ENCODE results near the gene SNAI3.

DNA sequence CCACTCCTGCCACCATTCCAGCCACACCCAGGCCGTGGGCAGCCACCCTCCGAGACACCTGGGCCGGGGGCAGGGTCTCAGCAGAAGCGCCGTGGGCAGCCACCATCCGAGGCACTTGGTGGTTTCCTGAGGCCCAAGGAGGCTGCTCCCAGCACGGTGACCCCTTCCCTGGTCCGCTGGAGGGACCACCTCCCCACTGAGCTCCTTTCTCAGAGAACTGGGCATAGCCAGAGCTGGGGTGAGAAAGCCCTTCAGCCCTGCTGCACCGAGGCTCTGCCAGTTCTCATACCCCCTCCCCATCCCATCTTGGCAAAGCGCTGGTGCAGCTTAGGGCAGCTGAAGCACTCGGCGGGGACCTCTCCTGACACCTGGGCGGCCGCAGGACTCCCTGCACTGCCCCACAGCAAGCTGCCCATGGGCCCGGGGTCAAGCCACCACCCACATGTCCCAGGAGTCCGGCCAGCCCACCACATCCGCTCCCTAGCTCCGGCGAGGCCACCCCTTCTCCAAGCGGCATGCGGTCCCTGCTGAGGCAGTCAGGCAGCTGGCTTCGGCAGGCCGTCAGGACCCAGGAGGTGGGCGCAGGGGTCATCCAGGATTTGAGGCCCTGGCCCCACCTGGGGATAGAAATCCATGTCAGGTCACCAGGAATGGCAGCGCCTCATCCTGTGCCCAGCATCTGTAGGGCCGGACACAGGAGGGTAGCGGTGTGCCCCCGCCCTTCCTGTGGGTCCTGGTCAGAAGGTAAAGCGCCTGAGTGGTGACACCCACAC is 34.1 kb downstream of the SNAI3 start:
- TF ChIP-seq POLR2AphosphoS5 (IDR thresholded peaks at IDR 0.05) (no peak), POLR2A (IDR thresholded peaks at IDR 0.05) (no peak), EP300 (IDR thresholded peaks at IDR 0.05) (no peak)
- TF ChIP-seq, protein P1, sequence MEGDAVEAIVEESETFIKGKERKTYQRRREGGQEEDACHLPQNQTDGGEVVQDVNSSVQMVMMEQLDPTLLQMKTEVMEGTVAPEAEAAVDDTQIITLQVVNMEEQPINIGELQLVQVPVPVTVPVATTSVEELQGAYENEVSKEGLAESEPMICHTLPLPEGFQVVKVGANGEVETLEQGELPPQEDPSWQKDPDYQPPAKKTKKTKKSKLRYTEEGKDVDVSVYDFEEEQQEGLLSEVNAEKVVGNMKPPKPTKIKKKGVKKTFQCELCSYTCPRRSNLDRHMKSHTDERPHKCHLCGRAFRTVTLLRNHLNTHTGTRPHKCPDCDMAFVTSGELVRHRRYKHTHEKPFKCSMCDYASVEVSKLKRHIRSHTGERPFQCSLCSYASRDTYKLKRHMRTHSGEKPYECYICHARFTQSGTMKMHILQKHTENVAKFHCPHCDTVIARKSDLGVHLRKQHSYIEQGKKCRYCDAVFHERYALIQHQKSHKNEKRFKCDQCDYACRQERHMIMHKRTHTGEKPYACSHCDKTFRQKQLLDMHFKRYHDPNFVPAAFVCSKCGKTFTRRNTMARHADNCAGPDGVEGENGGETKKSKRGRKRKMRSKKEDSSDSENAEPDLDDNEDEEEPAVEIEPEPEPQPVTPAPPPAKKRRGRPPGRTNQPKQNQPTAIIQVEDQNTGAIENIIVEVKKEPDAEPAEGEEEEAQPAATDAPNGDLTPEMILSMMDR (IDR thresholded peaks at IDR 0.05): no peak
